ENCODE data around the gene TMX4.

Gene TMX4

GRCh38 chr20:8018958-8019245, 659 bp downstream of the TMX4 start:
- peak; percentile 36 for DNase-seq (ENCODE audit: low read depth, low spot score)

- DNase-seq (ENCODE audit: low read depth, low spot score) = no peak
These were observed 6.8 kb downstream of the TMX4 start for GRCh38 chr20:8012724-8013123.

- DNase-seq (ENCODE audit: low read depth, low spot score) = no peak
These were observed 10.8 kb downstream of the TMX4 start for GRCh38 chr20:8008733-8009132.

- DNase-seq (ENCODE audit: low read depth, low spot score) = no peak
These were observed 12.1 kb downstream of the TMX4 start for GRCh38 chr20:8007490-8007889.

- no peak for DNase-seq (ENCODE audit: low read depth, low spot score)
These were observed 13.8 kb downstream of the TMX4 start for GRCh38 chr20:8005575-8006366.

GRCh38 chr20:8005033-8005432, 14.5 kb downstream of the TMX4 start:
- DNase-seq (ENCODE audit: low read depth, low spot score) = no peak

GRCh38 chr20:8002056-8002455, 17.5 kb downstream of the TMX4 start:
- DNase-seq (ENCODE audit: low read depth, low spot score) = no peak

- DNase-seq (ENCODE audit: low read depth, low spot score) = no peak
These were observed 18.8 kb downstream of the TMX4 start for GRCh38 chr20:8000796-8001195.

GRCh38 chr20:7996898-7997297, 22.7 kb downstream of the TMX4 start:
- DNase-seq (ENCODE audit: low read depth, low spot score) = no peak

GRCh38 chr20:7994809-7995208, 24.8 kb downstream of the TMX4 start:
- DNase-seq (ENCODE audit: low read depth, low spot score) = no peak

GRCh38 chr20:7993703-7994102, 25.9 kb downstream of the TMX4 start:
- no peak for DNase-seq (ENCODE audit: low read depth, low spot score)

- no peak for DNase-seq (ENCODE audit: low read depth, low spot score)
These were observed 26.3 kb downstream of the TMX4 start for GRCh38 chr20:7993238-7993637.

- no peak for DNase-seq (ENCODE audit: low read depth, low spot score)
These were observed 29.2 kb downstream of the TMX4 start for GRCh38 chr20:7990385-7990784.

- DNase-seq (ENCODE audit: low read depth, low spot score) = no peak
These were observed 30.2 kb downstream of the TMX4 start for GRCh38 chr20:7989379-7989778.

GRCh38 chr20:7985916-7986315, 33.6 kb downstream of the TMX4 start:
- DNase-seq (ENCODE audit: low read depth, low spot score) = no peak

GRCh38 chr20:7984192-7984591, 35.4 kb downstream of the TMX4 start:
- DNase-seq (ENCODE audit: low read depth, low spot score) = no peak

- DNase-seq (ENCODE audit: low read depth, low spot score) = no peak
These were observed 38.2 kb downstream of the TMX4 start for GRCh38 chr20:7981374-7981773.

GRCh38 chr20:7980332-7981046, 39.1 kb downstream of the TMX4 start:
- DNase-seq (ENCODE audit: low read depth, low spot score) = no peak

GRCh38 chr20:7977709-7978108, 41.9 kb downstream of the TMX4 start:
- no peak for DNase-seq (ENCODE audit: low read depth, low spot score)

GRCh38 chr20:7975851-7976414, 43.6 kb downstream of the TMX4 start:
- DNase-seq (ENCODE audit: low read depth, low spot score) = no peak

- no peak for DNase-seq (ENCODE audit: low read depth, low spot score)
These were observed 44.7 kb downstream of the TMX4 start for GRCh38 chr20:7974785-7975435.

GRCh38 chr20:7971536-7972280, 47.9 kb downstream of the TMX4 start:
- no peak for DNase-seq (ENCODE audit: low read depth, low spot score)
